SK-N-SH treated with all-trans-retinoic acid at 6 μM for 48 hours (cell line): ENCODE measurements around the gene SELP.

Experiments used
- ATAC-seq: fragments of 200-7000 bp; cut with Tn5 transposase; 3 replicates; pipeline ENCODE4 v1.9.1; 2020; ENCODE audit warnings: mild to moderate bottlenecking, moderate library complexity
- ARNTL ChIP-seq: fragments of 450-650 bp; formaldehyde crosslinking; IDR thresholded peaks from 2 replicates; pipeline ENCODE4 v1.5.0; 2020; ENCODE audit warnings: low read depth, mild to moderate bottlenecking, moderate library complexity, borderline replicate concordance
- BACH2 ChIP-seq: fragments of 250-450 bp; sonication (Bioruptor Pico); IDR thresholded peaks from 2 replicates; pipeline ENCODE4 v1.9.0; 2021; ENCODE audit warnings: mild to moderate bottlenecking, borderline replicate concordance
- CREB5 ChIP-seq: fragments of 250-450 bp; sonication (Bioruptor Pico); IDR thresholded peaks from 2 replicates; pipeline ENCODE4 v1.5.1; 2020; ENCODE audit warnings: low read depth, mild to moderate bottlenecking, moderate library complexity
- CSDC2 ChIP-seq: fragments of 250-450 bp; sonication (Bioruptor Pico); IDR thresholded peaks from 2 replicates; pipeline ENCODE4 v1.5.0; 2020; ENCODE audit warnings: mild to moderate bottlenecking, moderate library complexity
- ESRRG ChIP-seq: fragments of 250-450 bp; sonication (Bioruptor Pico); IDR thresholded peaks from 2 replicates; pipeline ENCODE4 v1.6.1; 2021; ENCODE audit warnings: mild to moderate bottlenecking
- GLIS3 ChIP-seq: fragments of 250-450 bp; sonication (Bioruptor Pico); IDR thresholded peaks from 2 replicates; pipeline ENCODE4 v1.5.0; 2020; ENCODE audit warnings: mild to moderate bottlenecking, moderate library complexity
- OSR1 ChIP-seq: fragments of 250-450 bp; sonication (Bioruptor Pico); IDR thresholded peaks from 2 replicates; pipeline ENCODE4 v1.8.0; 2022; ENCODE audit warnings: moderate library complexity, mild to moderate bottlenecking, inconsistent platforms
- POU6F1 ChIP-seq: fragments of 250-450 bp; sonication (Bioruptor Pico); IDR thresholded peaks from 2 replicates; pipeline ENCODE4 v1.8.0; 2021; ENCODE audit warnings: low read depth, mild to moderate bottlenecking, moderate library complexity, borderline replicate concordance
- PPARA ChIP-seq: fragments of 250-450 bp; sonication (Bioruptor Pico); IDR thresholded peaks from 2 replicates; pipeline ENCODE4 v1.5.0; 2020; ENCODE audit warnings: mild to moderate bottlenecking, borderline replicate concordance
- RARB ChIP-seq: fragments of 250-450 bp; sonication (Bioruptor Pico); IDR thresholded peaks from 2 replicates; pipeline ENCODE4 v1.8.0; 2021; ENCODE audit warnings: mild to moderate bottlenecking, moderate library complexity
- SNAI2 ChIP-seq: fragments of 250-450 bp; sonication (Bioruptor Pico); IDR thresholded peaks from 2 replicates; pipeline ENCODE4 v1.5.0; 2020; ENCODE audit warnings: mild to moderate bottlenecking, moderate library complexity
- TCF4 ChIP-seq: fragments of 250-450 bp; sonication (Bioruptor Pico); IDR thresholded peaks from 2 replicates; pipeline ENCODE4 v1.8.0; 2021; ENCODE audit warnings: mild to moderate bottlenecking, moderate library complexity, borderline replicate concordance
- TOX ChIP-seq: fragments of 250-450 bp; sonication (Bioruptor Pico); IDR thresholded peaks from 2 replicates; pipeline ENCODE4 v1.8.0; 2021; ENCODE audit warnings: mild to moderate bottlenecking, moderate library complexity, borderline replicate concordance
- ZFP3 ChIP-seq: fragments of 250-450 bp; sonication (Bioruptor Pico); IDR thresholded peaks from 2 replicates; pipeline ENCODE4 v1.5.0; 2020; ENCODE audit warnings: mild to moderate bottlenecking, moderate library complexity
- ZFP30 ChIP-seq: fragments of 450-650 bp; formaldehyde crosslinking; IDR thresholded peaks from 2 replicates; pipeline ENCODE4 v1.5.0; 2022; ENCODE audit warnings: mild to moderate bottlenecking, moderate library complexity
- ZNF565 ChIP-seq: fragments of 450-650 bp; formaldehyde crosslinking; conservative IDR thresholded peaks from 2 replicates; pipeline ENCODE4 v1.5.0; 2020; ENCODE audit warnings: low read depth, mild to moderate bottlenecking, moderate library complexity
- ZNF70 ChIP-seq: fragments of 450-650 bp; formaldehyde crosslinking; IDR thresholded peaks from 2 replicates; pipeline ENCODE4 v1.5.0; 2020; ENCODE audit warnings: mild to moderate bottlenecking, moderate library complexity
- ZNF8 ChIP-seq: fragments of 450-650 bp; formaldehyde crosslinking; IDR thresholded peaks from 2 replicates; pipeline ENCODE4 v1.5.0; 2020; ENCODE audit warnings: mild to moderate bottlenecking, moderate library complexity
- TF ChIP-seq, protein P1 (sequence below): fragments of 250-450 bp; sonication (Bioruptor Pico); IDR thresholded peaks from 2 replicates; pipeline ENCODE4 v1.5.0; 2020; ENCODE audit warnings: mild to moderate bottlenecking, moderate library complexity
- TF ChIP-seq, protein P2 (sequence below): fragments of 250-450 bp; sonication (Bioruptor Pico); IDR thresholded peaks from 2 replicates; pipeline ENCODE4 v1.8.0; 2020; ENCODE audit warnings: mild to moderate bottlenecking, moderate library complexity, borderline replicate concordance
- TF ChIP-seq, protein P3 (sequence below): fragments of 250-450 bp; sonication (Bioruptor Pico); IDR thresholded peaks from 2 replicates; pipeline ENCODE4 v1.5.1; 2021; ENCODE audit warnings: mild to moderate bottlenecking, moderate library complexity

SELP gene

GRCh38 chr1:169586395-169587255, 43.3 kb downstream of the SELP start, which contains the start of gene F5:
Gene F5, minus strand, starts transcription at chr1:169586481. Its CDS starts 95 bp downstream, at chr1:169586386.
- peak; percentile 100 for ATAC-seq
- TF ChIP-seq PPARA (CRISPR knock-in tag) (no peak), GLIS3 (no peak), RARB (CRISPR knock-in tag) (no peak), TOX (CRISPR knock-in tag) (no peak), ZNF70 (no peak), ZFP30 (no peak), CREB5 (CRISPR knock-in tag) (no peak), ARNTL (CRISPR knock-in tag) (no peak), OSR1 (no peak), ZFP3 (no peak), ZNF565 (no peak), TCF4 (no peak), BACH2 (CRISPR knock-in tag) (no peak), ESRRG (no peak), POU6F1 (no peak)
- TF ChIP-seq, protein P1, sequence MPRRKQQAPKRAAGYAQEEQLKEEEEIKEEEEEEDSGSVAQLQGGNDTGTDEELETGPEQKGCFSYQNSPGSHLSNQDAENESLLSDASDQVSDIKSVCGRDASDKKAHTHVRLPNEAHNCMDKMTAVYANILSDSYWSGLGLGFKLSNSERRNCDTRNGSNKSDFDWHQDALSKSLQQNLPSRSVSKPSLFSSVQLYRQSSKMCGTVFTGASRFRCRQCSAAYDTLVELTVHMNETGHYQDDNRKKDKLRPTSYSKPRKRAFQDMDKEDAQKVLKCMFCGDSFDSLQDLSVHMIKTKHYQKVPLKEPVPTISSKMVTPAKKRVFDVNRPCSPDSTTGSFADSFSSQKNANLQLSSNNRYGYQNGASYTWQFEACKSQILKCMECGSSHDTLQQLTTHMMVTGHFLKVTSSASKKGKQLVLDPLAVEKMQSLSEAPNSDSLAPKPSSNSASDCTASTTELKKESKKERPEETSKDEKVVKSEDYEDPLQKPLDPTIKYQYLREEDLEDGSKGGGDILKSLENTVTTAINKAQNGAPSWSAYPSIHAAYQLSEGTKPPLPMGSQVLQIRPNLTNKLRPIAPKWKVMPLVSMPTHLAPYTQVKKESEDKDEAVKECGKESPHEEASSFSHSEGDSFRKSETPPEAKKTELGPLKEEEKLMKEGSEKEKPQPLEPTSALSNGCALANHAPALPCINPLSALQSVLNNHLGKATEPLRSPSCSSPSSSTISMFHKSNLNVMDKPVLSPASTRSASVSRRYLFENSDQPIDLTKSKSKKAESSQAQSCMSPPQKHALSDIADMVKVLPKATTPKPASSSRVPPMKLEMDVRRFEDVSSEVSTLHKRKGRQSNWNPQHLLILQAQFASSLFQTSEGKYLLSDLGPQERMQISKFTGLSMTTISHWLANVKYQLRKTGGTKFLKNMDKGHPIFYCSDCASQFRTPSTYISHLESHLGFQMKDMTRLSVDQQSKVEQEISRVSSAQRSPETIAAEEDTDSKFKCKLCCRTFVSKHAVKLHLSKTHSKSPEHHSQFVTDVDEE (CRISPR knock-in tag): no peak
- TF ChIP-seq, protein P2, sequence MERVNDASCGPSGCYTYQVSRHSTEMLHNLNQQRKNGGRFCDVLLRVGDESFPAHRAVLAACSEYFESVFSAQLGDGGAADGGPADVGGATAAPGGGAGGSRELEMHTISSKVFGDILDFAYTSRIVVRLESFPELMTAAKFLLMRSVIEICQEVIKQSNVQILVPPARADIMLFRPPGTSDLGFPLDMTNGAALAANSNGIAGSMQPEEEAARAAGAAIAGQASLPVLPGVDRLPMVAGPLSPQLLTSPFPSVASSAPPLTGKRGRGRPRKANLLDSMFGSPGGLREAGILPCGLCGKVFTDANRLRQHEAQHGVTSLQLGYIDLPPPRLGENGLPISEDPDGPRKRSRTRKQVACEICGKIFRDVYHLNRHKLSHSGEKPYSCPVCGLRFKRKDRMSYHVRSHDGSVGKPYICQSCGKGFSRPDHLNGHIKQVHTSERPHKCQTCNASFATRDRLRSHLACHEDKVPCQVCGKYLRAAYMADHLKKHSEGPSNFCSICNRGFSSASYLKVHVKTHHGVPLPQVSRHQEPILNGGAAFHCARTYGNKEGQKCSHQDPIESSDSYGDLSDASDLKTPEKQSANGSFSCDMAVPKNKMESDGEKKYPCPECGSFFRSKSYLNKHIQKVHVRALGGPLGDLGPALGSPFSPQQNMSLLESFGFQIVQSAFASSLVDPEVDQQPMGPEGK (CRISPR knock-in tag): no peak
- TF ChIP-seq, all 23 proteins: peak for 0

- no peak; the same call in 1 of the 3 replicates for ATAC-seq
- TF ChIP-seq PPARA (CRISPR knock-in tag) (no peak), TOX (CRISPR knock-in tag) (no peak), SNAI2 (no peak), GLIS3 (no peak), CSDC2 (CRISPR knock-in tag) (no peak), POU6F1 (no peak), OSR1 (no peak), ZFP3 (no peak), ZFP30 (no peak), ESRRG (no peak), ZNF8 (CRISPR knock-in tag) (no peak)
- TF ChIP-seq, protein P3, sequence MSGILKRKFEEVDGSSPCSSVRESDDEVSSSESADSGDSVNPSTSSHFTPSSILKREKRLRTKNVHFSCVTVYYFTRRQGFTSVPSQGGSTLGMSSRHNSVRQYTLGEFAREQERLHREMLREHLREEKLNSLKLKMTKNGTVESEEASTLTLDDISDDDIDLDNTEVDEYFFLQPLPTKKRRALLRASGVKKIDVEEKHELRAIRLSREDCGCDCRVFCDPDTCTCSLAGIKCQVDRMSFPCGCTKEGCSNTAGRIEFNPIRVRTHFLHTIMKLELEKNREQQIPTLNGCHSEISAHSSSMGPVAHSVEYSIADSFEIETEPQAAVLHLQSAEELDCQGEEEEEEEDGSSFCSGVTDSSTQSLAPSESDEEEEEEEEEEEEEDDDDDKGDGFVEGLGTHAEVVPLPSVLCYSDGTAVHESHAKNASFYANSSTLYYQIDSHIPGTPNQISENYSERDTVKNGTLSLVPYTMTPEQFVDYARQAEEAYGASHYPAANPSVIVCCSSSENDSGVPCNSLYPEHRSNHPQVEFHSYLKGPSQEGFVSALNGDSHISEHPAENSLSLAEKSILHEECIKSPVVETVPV: no peak
- TF ChIP-seq, protein P2 (CRISPR knock-in tag): no peak
Observed at GRCh38 chr1:169586067-169586394, 43.9 kb downstream of the SELP start.
